Activated effector memory CD4-positive, alpha-beta T cell treated with Interleukin-2 at 50 U/mL for 16 hours (primary cell): ENCODE measurements around the gene AKT1S1.

Source experiments
- DNase-seq: peaks from one replicate; pipeline ENCODE4 v3.0.0-alpha.2; 2020

The AKT1S1 gene

GRCh38 chr19:49852631-49853126 is 24.5 kb downstream of the AKT1S1 start:
- no peak for DNase-seq

GRCh38 chr19:49851456-49852259 is 25.5 kb downstream of the AKT1S1 start:
- no peak for DNase-seq

GRCh38 chr19:49850487-49851342 is 26.4 kb downstream of the AKT1S1 start, which contains the start of gene PTOV1:
Gene PTOV1, plus strand, starts transcription at chr19:49851159.
- peak; percentile 80 for DNase-seq

- DNase-seq, result no peak
These were observed 27.0 kb downstream of the AKT1S1 start for GRCh38 chr19:49850221-49850486.

GRCh38 chr19:49849433-49850220 is 27.5 kb downstream of the AKT1S1 start:
- no peak for DNase-seq

GRCh38 chr19:49848938-49849337 is 28.2 kb downstream of the AKT1S1 start:
- DNase-seq, result no peak

- no peak for DNase-seq
These were observed 29.1 kb downstream of the AKT1S1 start for GRCh38 chr19:49847731-49848696.

GRCh38 chr19:49846408-49846807 is 30.7 kb downstream of the AKT1S1 start:
- DNase-seq, result no peak

- no peak for DNase-seq
These were observed 31.7 kb downstream of the AKT1S1 start for GRCh38 chr19:49845414-49845813.

GRCh38 chr19:49844138-49845095 is 32.7 kb downstream of the AKT1S1 start:
- DNase-seq, result no peak

- DNase-seq, result no peak
These were observed 33.9 kb downstream of the AKT1S1 start for GRCh38 chr19:49843265-49843664.

- no peak for DNase-seq
These were observed 36.4 kb downstream of the AKT1S1 start for GRCh38 chr19:49840736-49841249.

- DNase-seq, result no peak
These were observed 36.8 kb downstream of the AKT1S1 start for GRCh38 chr19:49840321-49840720.

- DNase-seq, result no peak
These were observed 37.4 kb downstream of the AKT1S1 start for GRCh38 chr19:49839713-49840112.

- no peak for DNase-seq
These were observed 38.1 kb downstream of the AKT1S1 start for GRCh38 chr19:49838885-49839588.

- no peak for DNase-seq
These were observed 39.7 kb downstream of the AKT1S1 start for GRCh38 chr19:49837425-49837824.

- DNase-seq, result no peak
These were observed 40.2 kb downstream of the AKT1S1 start for GRCh38 chr19:49837009-49837310.

- DNase-seq, result no peak
These were observed 40.8 kb downstream of the AKT1S1 start for GRCh38 chr19:49836176-49837008.

- no peak for DNase-seq
These were observed 41.6 kb downstream of the AKT1S1 start for GRCh38 chr19:49835562-49835961.
